ENCODE measurements around the gene IMPG2.

IMPG2 gene

DNA sequence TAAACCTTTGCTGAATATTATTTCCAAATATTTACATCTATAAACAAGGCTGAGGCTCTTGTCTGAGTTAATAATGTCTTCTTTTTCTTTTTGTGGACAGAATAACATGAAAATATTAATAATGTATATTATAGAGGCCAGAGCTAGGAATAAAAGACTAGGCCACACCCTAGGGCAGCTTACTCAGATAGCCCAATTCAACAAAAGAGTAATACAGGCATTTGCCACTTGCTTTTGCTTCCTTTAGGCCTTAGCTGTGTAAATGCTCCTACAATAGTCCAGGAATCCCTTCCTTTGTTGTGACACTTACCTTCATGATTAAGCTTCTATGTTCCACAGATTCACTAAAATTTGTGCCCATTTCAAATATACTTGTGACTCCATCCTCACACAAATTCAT lies 16.5 kb downstream of the IMPG2 start:
- Histone ChIP-seq H3K4me2 (ENCODE audit: insufficient read depth, low read length) (no peak overlapping the region), H3K79me2 (ENCODE audit: insufficient read depth, low read length) (no peaks in the 10 kb centered on the region), H3K27ac (ENCODE audit: low read length) (no peak overlapping the region), H3K4me3 (ENCODE audit: low read depth in 1 of 2, low read length in 2 of 2) (no peak overlapping the region), H2AFZ (ENCODE audit: low read depth, low read length) (no peak overlapping the region), H4K20me1 (ENCODE audit: insufficient read depth, low read length) (no peaks in the 10 kb centered on the region), H3K9ac (ENCODE audit: low read depth, low read length) (no peak overlapping the region), H3K9me3 (ENCODE audit: insufficient read depth, low read length, severe bottlenecking) (peaks cover 9% of the 10 kb centered on the region), H3K4me1 (ENCODE audit: insufficient read depth, low read length) (no peaks in the 10 kb centered on the region), H3K27me3 (ENCODE audit: insufficient read depth, low read length, poor library complexity) (no peaks in the 10 kb centered on the region), H3K36me3 (ENCODE audit: insufficient read depth, low read length) (no peaks in the 10 kb centered on the region)
- TF ChIP-seq, protein P1, sequence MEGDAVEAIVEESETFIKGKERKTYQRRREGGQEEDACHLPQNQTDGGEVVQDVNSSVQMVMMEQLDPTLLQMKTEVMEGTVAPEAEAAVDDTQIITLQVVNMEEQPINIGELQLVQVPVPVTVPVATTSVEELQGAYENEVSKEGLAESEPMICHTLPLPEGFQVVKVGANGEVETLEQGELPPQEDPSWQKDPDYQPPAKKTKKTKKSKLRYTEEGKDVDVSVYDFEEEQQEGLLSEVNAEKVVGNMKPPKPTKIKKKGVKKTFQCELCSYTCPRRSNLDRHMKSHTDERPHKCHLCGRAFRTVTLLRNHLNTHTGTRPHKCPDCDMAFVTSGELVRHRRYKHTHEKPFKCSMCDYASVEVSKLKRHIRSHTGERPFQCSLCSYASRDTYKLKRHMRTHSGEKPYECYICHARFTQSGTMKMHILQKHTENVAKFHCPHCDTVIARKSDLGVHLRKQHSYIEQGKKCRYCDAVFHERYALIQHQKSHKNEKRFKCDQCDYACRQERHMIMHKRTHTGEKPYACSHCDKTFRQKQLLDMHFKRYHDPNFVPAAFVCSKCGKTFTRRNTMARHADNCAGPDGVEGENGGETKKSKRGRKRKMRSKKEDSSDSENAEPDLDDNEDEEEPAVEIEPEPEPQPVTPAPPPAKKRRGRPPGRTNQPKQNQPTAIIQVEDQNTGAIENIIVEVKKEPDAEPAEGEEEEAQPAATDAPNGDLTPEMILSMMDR (IDR thresholded peaks at IDR 0.05; ENCODE audit: borderline replicate concordance, extremely low read depth, low read length, poor library complexity, severe bottlenecking) = no peak
- TF ChIP-seq EZH2 (IDR thresholded peaks at IDR 0.05; ENCODE audit: borderline replicate concordance, low read depth, low read length, severe bottlenecking) = no peak
- ATAC-seq (ENCODE audit: insufficient read depth, low read depth) (no peak), DNase-seq (no peak)

DNA sequence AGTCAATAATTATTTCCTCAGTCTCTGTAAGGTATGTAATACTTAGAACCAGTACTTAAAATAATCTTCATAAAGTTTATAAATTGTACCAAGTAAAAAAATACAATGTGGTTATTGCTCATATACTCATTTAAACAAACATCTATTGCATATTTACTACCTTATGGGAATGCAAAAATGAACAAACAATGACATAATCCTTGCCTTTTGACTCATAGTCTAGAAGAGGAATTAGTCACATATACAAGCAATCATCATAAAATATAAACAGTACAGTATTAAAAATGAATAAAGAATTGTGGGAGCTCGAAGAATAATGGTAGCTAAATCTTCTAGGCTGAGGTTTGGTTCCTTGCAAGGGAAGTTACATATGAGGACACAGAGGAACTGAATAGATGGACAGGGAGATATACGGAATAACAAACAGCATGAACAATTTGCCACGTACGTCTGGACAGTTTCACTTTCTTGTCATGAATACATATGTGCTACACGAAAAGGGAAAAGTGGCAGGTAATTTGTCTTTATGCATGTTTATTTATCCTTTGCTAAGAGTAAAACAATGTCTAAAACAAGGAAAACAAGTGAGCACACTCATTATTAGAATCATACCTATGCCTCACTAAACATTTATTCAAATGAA lies 17.2 kb downstream of the IMPG2 start:
- H3K9ac ChIP-seq (ENCODE audit: low read depth, low read length) = no peak overlapping the region
- TF ChIP-seq, protein P1 (IDR thresholded peaks at IDR 0.05; ENCODE audit: borderline replicate concordance, extremely low read depth, low read length, poor library complexity, severe bottlenecking) = no peak
- no peak for TF ChIP-seq EZH2 (IDR thresholded peaks at IDR 0.05; ENCODE audit: borderline replicate concordance, low read depth, low read length, severe bottlenecking)
- H3K27ac ChIP-seq (ENCODE audit: low read length) = no peak overlapping the region
- H3K36me3 ChIP-seq (ENCODE audit: insufficient read depth, low read length) = no peaks in the 10 kb centered on the region
- no peaks in the 10 kb centered on the region for H3K27me3 ChIP-seq (ENCODE audit: insufficient read depth, low read length, poor library complexity)
- H3K79me2 ChIP-seq (ENCODE audit: insufficient read depth, low read length) = no peaks in the 10 kb centered on the region
- no peak overlapping the region for H2AFZ ChIP-seq (ENCODE audit: low read depth, low read length)
- H4K20me1 ChIP-seq (ENCODE audit: insufficient read depth, low read length) = no peaks in the 10 kb centered on the region
- ATAC-seq (ENCODE audit: insufficient read depth, low read depth) = no peak
- no peak overlapping the region for H3K4me2 ChIP-seq (ENCODE audit: insufficient read depth, low read length)
- H3K4me1 ChIP-seq (ENCODE audit: insufficient read depth, low read length) = no peaks in the 10 kb centered on the region
- H3K4me3 ChIP-seq (ENCODE audit: low read depth in 1 of 2, low read length in 2 of 2) = no peak overlapping the region
- peaks cover 6% of the 10 kb centered on the region for H3K9me3 ChIP-seq (ENCODE audit: insufficient read depth, low read length, severe bottlenecking)
- no peak for DNase-seq

DNA sequence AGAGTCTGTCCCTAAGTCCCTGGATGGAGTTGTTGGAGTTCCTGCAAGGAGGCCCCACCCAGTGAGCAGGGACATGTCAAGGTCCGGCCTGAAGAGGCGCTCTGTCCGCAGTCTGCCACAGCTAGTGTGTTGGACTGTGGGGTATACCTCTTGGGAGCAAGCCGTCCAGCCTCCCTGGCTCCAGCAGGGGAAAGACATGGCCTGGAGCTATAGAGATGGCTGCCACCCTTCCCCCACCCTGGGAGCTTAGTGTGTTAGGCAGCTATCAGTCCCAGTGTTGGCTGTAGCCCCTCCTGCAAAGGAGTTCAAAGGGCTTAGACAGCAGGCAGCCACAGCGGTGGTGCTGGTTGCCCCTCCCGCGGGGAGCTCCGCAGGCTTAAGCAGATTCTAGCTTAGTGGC lies 20.3 kb downstream of the IMPG2 start:
- no peak overlapping the region for H3K27ac ChIP-seq (ENCODE audit: low read length)
- no peaks in the 10 kb centered on the region for H3K9me3 ChIP-seq (ENCODE audit: insufficient read depth, low read length, severe bottlenecking)
- H3K27me3 ChIP-seq (ENCODE audit: insufficient read depth, low read length, poor library complexity) = no peaks in the 10 kb centered on the region
- TF ChIP-seq, protein P1 (IDR thresholded peaks at IDR 0.05; ENCODE audit: borderline replicate concordance, extremely low read depth, low read length, poor library complexity, severe bottlenecking) = no peak
- no peak for TF ChIP-seq EZH2 (IDR thresholded peaks at IDR 0.05; ENCODE audit: borderline replicate concordance, low read depth, low read length, severe bottlenecking)
- no peak overlapping the region for H3K4me2 ChIP-seq (ENCODE audit: insufficient read depth, low read length)
- no peak overlapping the region for H2AFZ ChIP-seq (ENCODE audit: low read depth, low read length)
- H3K4me3 ChIP-seq (ENCODE audit: low read depth in 1 of 2, low read length in 2 of 2) = no peak overlapping the region
- DNase-seq (no peak), ATAC-seq (ENCODE audit: insufficient read depth, low read depth) (no peak)
- H3K79me2 ChIP-seq (ENCODE audit: insufficient read depth, low read length) = no peaks in the 10 kb centered on the region
- no peaks in the 10 kb centered on the region for H3K36me3 ChIP-seq (ENCODE audit: insufficient read depth, low read length)
- no peaks in the 10 kb centered on the region for H4K20me1 ChIP-seq (ENCODE audit: insufficient read depth, low read length)
- H3K9ac ChIP-seq (ENCODE audit: low read depth, low read length) = no peak overlapping the region
- H3K4me1 ChIP-seq (ENCODE audit: insufficient read depth, low read length) = no peaks in the 10 kb centered on the region

All from DND-41 (cell line).